EH (cell line): ENCODE data around the gene TBC1D10B.

Experiments
- DNase-seq: peaks from one replicate; pipeline ENCODE4 v3.0.0-alpha.2; 2015; ENCODE audit warnings: low read depth

Gene TBC1D10B

DNA sequence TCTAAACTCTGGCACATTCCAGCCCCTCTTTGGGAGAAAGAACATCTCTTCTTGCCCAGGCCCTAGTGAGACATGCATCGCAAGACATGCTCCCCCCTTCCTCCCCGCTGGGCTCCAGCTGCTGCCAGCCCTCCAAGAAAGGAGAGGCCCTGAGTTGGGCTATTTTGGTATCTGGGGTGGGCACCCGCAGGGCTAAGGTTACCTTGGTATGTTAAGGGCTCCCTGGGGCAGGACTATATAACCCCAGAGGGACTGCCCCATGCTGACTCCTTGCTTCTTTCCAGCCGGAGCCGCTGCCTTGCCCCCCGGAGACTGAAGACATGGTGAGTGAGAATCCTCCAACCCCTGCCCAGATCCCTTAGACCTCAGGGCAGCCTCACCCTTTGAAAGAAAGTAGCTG lies 4.2 kb upstream of the TBC1D10B start, which contains the start of gene MYL11:
MYL11 (plus strand) TSS at position 265 of the 400 bp plus-strand sequence; CDS start at position 321, 56 bp downstream.
- DNase-seq = no peak

DNA sequence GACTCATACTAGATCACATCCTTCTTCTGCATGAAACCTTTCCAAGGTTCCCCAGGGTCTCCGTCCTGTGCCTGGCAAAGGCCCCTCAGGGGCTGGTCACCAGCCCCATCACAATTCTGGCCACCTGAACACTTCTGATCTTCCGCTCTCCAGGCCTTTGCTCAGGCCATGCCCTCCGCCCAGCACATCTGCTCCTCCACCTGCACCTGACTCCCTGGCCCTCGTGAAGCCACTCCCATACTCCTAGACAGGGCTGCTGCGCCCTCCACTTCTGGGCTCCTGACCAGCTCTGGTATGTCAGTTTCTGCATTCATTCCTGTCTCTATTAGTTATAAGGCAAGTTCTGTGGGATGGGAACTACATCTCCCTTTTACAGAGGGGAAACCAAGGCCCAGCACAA lies 2.4 kb upstream of the TBC1D10B start:
- DNase-seq = no peak

DNA sequence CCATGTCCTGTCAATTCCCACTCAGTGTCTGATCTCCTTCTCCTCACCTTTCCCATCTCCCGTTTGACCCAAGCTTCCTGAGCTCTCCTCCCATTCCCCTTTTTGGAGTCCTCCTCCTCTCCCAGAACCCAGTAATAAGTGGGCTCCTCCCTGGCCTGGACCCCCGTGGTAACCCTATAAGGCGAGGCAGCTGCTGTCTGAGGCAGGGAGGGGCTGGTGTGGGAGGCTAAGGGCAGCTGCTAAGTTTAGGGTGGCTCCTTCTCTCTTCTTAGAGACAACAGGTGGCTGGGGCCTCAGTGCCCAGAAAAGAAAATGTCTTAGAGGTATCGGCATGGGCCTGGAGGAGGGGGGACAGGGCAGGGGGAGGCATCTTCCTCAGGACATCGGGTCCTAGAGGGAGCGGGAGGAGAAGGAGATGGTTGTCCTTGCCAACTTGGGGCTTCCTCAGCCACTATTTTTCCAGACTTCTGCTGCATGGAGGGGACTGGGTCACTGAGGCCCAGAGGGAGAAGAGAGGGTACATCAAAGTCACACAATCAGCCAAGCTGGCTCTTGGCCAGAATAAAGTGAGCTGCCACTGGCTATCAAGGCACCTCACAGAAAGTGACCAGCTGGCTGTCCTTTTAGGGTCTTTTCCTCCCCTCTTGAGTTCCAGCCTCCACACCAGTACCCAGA lies 1.9 kb upstream of the TBC1D10B start:
- no peak for DNase-seq

DNA sequence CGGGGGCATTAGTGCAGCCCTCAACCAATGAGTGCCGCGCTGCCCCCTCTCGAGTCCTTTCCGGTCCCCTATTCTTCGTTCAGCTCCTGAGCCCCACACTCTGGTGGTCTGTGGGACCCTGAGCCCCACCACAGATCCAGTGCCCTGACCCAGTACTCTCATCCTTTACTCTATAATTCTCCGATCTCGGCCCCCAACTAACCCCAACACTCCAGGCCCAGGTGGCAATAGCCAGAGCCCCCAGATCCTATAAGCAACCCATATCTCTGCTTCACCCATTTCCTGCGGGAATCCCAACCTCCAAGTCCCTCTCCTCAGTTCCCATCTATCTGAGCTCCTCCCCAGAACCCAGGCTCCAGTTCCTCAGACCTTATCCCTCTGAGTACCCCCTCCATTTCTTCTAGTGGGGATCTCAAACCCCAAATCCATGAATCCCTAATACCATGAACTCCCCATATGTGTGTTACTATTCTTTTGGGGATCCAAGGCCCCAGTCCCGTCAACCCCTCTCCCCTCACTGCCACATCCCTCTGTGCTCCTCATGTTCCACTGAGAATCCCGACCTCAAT lies 1.0 kb upstream of the TBC1D10B start:
- no peak for DNase-seq

DNA sequence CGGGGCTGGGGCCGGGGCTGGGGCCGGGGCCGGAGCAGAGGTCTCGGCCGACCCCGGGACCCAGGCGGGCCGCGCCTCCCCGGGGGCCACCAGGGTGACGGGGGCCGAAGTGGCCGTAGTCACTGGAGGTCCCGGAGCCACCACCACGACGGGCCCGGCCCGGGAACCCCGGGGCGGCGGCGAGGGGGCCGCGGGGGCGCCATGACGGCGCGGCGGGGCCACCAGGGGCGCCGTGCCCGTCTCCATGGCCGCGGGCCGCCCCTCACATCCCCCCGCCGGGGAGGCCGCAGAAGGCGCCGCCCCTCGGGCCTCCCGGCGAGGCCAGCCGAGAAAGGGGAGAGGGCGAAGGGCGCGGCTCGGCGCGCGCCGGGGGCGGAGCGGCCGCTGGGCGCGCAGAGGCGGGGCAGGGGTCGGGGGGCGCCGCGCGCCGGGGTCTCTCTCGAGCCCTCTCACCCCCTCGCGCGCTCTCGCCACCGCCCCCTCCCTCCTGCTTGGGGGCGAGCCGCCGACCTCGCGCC lies 297 bp downstream of the TBC1D10B start:
- no peak for DNase-seq

DNA sequence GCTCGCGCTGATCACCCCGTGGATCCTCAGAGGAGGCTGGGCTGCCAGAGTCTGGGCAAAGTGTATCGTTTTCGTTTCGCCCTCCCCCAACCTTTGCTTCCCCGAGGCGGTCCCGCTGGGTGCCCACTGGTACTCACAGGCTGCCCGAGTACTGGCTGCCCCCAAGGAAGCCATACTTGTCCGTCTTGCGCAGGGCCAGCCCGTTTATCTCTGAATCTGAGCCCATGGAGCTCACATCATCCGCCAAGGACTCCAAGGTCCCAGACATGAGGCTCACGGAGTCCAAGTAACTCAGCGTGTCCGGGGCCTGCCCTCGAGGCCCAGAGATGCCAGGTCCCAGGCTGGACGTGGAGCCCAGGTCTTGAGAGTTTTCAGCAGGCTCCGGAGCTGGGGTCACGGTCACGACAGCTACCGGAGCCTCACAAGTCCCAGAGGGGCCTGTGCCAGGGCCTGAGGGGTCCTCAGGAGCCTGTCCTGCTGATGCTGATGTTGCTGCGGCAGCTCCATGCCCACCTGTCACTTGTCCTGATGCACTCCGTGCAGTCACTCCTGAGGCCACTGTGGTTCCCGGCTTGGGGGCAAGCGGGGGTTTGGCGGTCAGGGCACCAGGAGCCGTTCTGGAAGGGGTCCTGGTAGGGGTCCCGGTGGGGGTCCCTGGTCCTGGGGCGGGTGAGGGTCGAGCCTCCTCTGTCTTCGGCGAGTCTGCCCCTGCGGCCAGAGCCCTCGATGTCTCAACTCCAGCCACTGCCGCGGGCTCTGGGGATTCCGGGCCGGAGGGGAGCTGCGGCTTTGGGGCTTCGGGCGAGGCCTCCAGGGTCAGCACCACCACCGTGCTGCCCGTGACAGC lies 980 bp downstream of the TBC1D10B start:
- DNase-seq = peak; percentile 26

DNA sequence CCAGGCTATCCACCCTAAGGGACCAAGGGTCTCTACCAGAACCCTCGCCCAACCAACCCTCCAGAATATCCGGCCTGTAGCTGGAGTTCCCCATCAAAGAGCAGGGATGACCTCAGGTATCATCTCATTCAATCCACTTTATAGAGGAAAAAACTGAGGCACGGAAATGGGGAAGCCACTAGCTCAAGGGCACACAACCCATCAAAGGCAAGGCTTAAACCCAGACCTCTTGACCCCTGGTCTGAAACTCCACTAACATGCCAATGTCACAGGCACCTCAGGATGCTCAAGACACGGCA lies 1.6 kb downstream of the TBC1D10B start:
- DNase-seq = no peak

DNA sequence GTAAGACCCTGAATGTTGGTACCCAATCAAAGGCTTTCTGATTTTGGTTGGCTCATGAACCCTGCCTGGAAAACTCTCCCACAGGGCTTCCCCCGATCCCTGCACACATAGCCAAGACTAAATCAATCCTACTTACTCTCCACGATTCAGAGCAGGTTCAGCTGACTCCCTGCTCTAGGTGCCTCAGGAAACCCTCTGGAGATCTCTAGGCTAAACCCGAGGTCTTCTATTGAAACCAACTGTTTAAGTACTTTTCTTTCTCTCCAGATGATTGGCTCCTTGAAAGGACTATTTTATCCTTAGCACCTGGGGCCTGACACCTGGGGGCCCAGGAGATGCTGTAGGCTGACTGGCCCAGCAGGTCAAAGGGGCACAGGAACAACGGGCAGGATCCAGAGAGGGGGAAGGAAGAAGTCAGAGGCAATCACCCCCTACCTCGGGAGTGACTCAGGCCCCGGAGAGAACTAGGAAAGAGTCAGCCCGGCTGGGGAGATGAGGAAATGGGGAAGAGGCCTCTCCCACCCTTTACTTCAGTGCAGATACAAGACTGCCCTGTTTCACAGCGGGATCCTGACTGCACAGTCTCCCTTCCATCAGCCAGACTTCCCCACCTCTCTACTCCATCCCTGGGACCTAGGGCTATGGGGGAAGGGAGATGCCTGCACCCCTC lies 2.0 kb downstream of the TBC1D10B start:
- DNase-seq = peak; percentile 69

DNA sequence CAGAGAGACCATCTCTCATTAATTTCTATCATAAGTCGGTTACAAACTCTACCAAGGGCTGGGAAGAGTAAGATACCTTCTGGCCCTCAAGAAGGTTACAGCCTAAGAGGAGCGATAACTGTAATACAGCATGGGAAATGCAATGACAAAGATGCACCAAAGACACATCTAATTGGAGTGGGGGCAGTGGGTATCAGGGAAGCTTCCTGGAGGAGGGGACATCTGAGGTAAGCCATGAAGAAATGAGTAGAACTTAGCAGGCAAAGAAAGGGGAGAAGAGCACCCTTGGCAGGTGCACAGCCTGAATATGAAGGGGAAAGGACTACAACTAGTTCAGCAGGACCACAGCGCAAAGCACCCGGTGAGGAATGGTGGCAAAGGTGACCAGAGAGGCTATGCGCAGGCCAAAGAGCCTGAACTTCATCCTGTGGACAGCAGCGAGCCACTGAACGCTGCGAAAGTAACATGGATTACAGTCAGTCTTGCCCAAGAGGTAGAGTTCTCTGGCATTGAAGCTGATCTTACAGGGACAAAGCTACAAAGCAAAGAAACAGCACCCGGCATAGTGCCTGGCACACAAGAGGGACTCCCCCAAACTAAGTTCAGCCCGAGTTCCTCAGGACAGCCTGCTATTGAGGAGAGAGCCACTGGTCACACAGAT lies 2.8 kb downstream of the TBC1D10B start:
- DNase-seq = no peak

DNA sequence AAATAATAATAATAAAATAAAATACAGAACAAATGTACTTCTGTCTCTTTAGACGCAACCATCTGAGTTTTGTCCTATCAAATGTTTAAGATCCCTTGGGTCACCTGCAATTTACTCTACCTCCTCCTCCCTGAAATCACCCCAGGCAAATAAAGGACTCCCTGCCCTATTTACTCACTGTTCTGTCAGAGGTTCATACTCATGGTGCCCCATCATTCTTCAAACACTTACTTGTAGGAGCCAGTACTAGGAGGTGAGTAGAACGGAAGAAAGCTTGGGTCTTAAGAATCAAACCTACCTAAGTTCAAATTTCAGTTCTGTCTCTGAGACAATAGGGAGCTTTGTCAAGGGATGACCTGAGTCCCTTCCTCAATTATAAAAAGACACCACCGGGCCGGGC lies 3.8 kb downstream of the TBC1D10B start:
- DNase-seq = no peak

DNA sequence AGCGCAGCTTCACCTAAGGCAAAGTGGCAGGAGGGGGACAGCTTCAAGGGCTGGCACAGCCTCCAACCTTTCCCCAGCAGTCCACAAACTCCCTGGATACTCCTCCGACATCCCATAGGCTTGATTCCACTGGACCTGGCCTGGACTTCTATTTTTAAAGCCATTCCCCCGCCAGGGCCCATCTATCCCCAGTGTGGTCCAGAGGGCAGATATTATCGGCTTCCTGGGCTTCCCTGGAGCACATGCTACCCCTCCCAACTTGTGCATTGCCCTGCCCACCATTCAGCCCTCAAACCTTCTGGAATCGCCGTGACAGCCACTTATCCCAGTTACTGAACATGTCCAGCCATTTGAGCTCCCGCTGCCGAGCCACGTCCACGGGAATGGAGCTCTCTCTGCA lies 5.1 kb downstream of the TBC1D10B start:
- no peak for DNase-seq

DNA sequence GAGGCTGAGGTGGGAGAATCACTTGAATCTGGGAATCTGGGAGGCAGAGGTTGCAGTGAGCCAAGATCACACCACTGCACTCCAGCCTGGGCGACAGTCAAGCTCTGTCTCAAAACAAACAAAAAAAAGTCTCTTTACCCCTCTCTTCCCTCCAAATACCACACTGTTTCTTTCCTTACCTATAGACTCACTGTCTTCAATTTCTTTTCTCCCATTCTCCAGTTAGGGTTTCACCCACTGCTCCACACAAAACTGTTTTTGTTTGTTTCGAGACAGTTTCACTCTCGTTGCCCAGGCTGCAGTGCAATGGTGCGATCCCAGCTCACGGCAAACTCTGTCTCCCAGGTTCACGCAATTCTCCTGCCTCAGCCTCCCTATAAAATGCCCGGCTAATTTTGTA lies 9.1 kb downstream of the TBC1D10B start:
- DNase-seq = no peak

DNA sequence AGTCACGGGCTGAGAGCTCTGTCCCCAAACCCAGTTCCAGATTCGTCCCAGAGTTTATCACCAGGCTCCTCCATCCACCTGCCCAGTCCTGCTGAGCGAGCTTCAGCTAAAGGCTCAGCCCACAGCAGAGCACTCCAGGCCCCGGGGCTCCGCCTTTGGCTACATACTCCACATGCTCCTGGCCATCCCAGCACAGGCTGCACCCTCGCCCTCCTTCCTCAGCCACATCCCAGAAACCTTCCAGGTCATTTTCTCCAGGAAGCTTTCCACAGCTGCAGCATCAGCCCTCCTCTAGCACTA lies 10.5 kb downstream of the TBC1D10B start:
- no peak for DNase-seq

DNA sequence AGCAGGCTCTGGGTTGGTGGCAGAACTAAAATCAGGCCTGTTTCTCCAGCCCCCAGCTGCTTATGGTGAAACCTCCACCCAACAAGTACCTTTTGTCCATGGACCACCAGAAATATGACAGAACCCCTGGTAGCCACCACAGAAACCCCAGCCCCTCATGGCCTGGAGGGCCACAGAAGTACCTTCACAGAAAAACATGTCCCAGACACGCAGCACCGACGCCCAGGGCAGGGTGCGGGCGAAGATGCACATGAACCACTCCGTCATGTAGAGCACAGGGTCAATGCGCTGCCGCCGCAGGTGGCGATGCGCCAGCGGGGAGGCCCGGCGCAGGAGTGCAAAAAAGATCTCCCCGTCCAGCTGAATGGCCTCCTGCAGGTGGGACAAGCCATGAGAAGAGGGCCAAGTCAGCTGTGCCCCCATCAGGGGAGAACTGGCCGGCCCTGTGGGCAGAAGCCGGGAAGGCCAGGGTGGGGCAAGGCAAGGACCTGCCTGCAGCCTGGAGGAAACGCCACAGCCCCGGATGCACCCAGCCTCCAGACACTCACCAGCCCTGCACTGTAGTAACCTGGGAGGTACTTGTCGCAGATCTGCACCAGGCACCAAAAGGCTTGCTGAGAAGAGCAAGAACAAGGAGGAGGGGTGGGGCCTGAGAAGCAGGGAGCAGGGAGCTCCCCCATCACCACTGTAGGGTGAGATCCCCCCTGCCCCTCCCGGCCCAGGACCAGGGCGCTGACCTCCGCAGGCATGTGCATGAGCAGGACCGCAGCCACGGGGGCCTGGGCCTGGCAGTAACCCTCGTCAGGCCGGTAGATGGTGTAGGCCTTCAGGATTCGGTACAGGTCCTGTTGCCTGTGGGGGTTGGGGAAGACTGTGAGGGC lies 11.1 kb downstream of the TBC1D10B start:
- DNase-seq = no peak

DNA sequence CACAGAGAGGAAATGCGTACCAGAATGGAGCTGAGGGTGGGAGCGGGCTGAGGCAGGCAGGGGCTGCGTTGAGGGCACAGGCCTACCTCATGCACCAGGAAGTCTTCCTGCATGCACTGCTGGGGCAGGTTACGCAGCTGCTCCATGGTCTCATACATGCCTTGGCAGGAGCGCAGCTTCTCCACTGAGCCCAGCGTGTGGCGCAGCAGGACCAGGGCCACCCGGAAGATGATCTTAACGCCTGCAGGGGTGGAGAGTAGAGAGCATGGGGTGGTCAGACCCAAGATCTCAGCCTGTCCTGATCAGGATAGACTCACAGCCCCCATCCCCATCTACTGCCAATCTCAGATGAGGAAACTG lies 11.7 kb downstream of the TBC1D10B start:
- no peak for DNase-seq

DNA sequence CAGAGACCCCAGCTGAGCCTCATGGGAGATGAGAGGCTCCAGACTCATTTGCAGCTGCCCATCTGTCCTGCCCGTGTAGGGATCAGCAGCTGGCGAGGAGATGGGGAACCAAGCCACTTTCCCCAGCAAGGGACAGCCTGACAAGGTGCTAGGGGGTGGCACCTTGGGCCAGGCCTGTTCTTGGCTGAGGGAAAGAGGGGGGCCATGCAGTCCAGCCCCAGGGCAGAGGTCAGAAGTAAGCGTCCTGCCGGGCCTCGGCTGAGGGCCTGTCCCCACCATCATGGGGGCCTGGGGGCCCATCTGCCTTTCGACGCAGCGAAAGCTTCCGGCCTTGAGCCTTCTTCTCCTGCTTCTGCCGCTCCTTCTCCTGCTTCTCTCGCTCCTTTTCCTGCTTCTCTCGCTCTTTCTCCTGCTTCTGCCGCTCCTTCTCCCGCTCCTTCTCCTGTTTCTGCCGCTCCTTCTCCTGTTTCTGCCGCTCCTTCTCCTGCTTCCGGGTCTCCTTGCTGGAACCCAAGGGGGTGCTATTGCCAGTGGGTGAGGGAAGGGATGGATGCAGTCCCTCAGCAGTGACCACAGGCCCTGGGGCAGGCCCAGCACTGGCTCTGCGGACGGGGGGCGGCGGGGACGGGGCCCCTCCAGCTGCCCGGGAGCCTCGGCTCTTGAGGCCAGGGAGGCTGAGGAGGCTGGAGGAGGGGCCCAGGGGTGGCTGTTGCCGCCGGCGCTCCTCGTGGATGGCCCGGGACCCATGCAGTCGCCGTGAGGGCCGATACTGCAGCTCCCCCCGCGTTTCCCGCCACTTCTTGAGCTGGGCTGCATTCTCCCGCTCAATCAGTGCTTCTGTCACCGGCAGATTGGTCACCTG lies 12.3 kb downstream of the TBC1D10B start:
- DNase-seq = no peak

DNA sequence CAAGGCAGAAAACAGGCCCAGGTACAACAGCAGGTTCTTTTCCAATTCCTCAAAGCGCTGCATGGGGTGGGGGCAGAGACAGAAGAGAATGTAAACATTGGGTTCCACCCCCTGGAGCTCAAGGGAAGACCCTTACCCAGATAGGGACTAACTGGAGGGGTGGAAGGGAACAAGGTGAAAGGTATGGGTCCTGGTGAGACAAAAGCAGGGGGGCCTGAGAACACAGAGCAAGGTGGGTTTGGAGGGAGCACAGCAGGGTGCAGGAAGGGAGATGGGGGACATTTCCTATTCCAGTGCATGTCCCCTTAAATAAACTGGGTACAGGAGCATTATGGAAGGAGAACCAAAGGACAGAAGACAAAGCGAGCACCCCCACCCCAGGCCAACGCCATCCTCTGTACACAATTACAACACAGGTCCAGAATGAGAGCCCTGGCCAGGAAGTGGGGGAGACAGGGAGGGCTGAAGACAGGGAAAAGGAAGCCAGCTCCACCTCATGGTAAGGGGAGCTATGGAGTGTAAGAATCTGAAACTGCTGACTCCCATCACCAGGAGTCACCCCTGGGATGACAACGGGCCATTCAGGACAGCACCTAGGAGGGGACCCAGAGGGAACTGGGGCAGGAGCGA lies 13.1 kb downstream of the TBC1D10B start:
- DNase-seq = no peak

DNA sequence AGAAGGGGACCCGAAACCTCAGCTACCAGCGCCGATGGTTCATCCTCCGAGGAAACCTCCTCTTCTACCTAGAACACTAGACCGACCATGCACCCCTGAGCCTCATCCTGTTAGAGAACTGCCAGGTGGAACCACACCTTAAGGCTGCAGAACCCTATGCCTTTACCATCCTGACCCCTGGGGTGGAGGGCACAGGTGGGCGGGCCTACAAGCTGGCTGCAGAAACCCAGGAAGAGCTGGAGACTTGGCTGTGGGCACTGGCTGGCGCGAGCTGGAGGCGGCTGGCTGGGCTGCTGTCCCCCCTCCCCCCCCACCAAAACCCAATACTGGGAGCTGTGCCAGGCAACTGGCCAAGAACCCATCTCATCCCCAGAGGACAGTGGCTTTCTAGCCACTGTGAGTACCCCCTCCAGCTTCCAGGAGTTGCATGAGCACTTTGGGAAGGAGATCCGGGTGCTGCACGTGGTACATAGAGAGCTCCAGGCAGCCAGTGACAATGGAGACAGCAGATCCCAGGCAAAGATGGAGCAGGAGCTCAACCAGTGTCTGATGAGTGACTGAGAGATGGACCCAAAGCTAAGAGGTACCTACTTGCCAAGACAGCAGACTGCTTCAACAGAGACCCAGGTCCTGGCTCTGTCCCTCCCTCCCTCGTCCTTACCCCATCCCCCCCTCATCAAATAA lies 13.8 kb downstream of the TBC1D10B start:
- no peak for DNase-seq

DNA sequence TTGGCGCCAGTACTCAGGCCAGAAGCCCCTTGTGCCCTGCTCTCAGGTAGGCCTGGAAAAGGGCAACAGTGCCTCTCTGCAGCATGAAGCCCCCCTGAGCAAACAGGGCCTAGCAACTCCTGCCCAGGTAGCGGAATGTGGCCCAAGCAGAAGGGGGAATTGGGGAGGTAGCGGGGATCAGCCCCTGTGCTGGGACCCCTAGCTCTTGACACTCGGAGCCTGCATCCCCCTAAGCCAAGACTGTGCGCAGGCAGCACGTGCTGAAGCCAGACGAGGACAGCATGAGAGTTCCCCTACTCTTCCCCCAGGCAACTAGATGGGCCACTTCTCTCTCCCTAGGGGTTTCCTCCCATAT lies 14.4 kb downstream of the TBC1D10B start:
- DNase-seq = no peak
